Parathyroid adenoma (tissue), 2 donors: ENCODE data around the gene ZFHX3.

ENCODE experiments used
- H2AFZ ChIP-seq: fragments of 300-600 bp; sonication (generic); one replicate; pipeline ENCODE4 v1.7.0; 2017; ENCODE audit warnings: antibody characterized with exemption, mild to moderate bottlenecking
- H3K27ac ChIP-seq: fragments of 300-600 bp; sonication (generic); one replicate; pipeline ENCODE4 v1.7.0; 2017
- H3K27me3 ChIP-seq: fragments of 300-600 bp; sonication (generic); one replicate; pipeline ENCODE4 v1.7.0; 2017; ENCODE audit warnings: low read length; ENCODE audit not compliant: control insufficient read depth, insufficient read depth
- H3K36me3 ChIP-seq: fragments of 300-600 bp; sonication (generic); one replicate; pipeline ENCODE4 v1.7.0; 2017; ENCODE audit warnings: low read length; ENCODE audit not compliant: control insufficient read depth, insufficient read depth
- H3K4me1 ChIP-seq: fragments of 300-600 bp; sonication (generic); one replicate; pipeline ENCODE4 v1.7.0; 2017; ENCODE audit warnings: control low read depth
- H3K4me2 ChIP-seq: fragments of 300-600 bp; sonication (generic); one replicate; pipeline ENCODE4 v1.7.0; 2017; ENCODE audit warnings: low read length
- H3K4me3 ChIP-seq: fragments of 300-600 bp; sonication (generic); one replicate; pipeline ENCODE4 v1.7.0; 2017; ENCODE audit warnings: low read depth, low read length
- H3K79me2 ChIP-seq: fragments of 300-600 bp; sonication (generic); one replicate; pipeline ENCODE4 v1.7.0; 2017; ENCODE audit warnings: control low read depth
- H3K9ac ChIP-seq: fragments of 300-600 bp; sonication (generic); one replicate; pipeline ENCODE4 v1.7.0; 2017; ENCODE audit warnings: mild to moderate bottlenecking
- H3K9me3 ChIP-seq: fragments of 300-600 bp; sonication (generic); one replicate; pipeline ENCODE4 v1.7.0; 2017; ENCODE audit warnings: low read length; ENCODE audit not compliant: control insufficient read depth
- CTCF ChIP-seq: fragments of 300-600 bp; sonication (generic); IDR thresholded peaks from one replicate; pipeline ENCODE4 v1.7.0; 2017; ENCODE audit warnings: antibody characterized with exemption, mild to moderate bottlenecking
- donor health status: primary hyperparathyroidism.

The ZFHX3 gene

GRCh38 chr16:72794986-72795385, 252.9 kb downstream of the ZFHX3 start:
- no peak overlapping the region for H3K9ac ChIP-seq
- H3K36me3 ChIP-seq, result no peaks in the 10 kb centered on the region
- no peaks in the 10 kb centered on the region for H3K4me1 ChIP-seq
- peaks cover 2% of the 10 kb centered on the region for H3K79me2 ChIP-seq
- H3K4me2 ChIP-seq, result no peak overlapping the region
- no peaks in the 10 kb centered on the region for H3K9me3 ChIP-seq
- no peak overlapping the region for H3K4me3 ChIP-seq
- TF ChIP-seq CTCF, result no peak
- no peak overlapping the region for H2AFZ ChIP-seq
- no peak overlapping the region for H3K27ac ChIP-seq
- H3K27me3 ChIP-seq, result no peaks in the 10 kb centered on the region

GRCh38 chr16:72794319-72794718, 253.6 kb downstream of the ZFHX3 start:
- no peaks in the 10 kb centered on the region for H3K36me3 ChIP-seq
- no peaks in the 10 kb centered on the region for H3K9me3 ChIP-seq
- H3K9ac ChIP-seq, result no peak overlapping the region
- no peaks in the 10 kb centered on the region for H3K4me1 ChIP-seq
- no peak overlapping the region for H2AFZ ChIP-seq
- peaks cover 2% of the 10 kb centered on the region for H3K79me2 ChIP-seq
- TF ChIP-seq CTCF, result no peak
- H3K27ac ChIP-seq, result no peak overlapping the region
- H3K4me2 ChIP-seq, result no peak overlapping the region
- no peak overlapping the region for H3K4me3 ChIP-seq
- H3K27me3 ChIP-seq, result no peaks in the 10 kb centered on the region

- Histone ChIP-seq H3K4me2 (no peak overlapping the region), H3K27ac (no peak overlapping the region), H3K4me3 (no peak overlapping the region), H3K9me3 (no peaks in the 10 kb centered on the region), H3K9ac (no peak overlapping the region), H2AFZ (no peak overlapping the region), H3K36me3 (no peaks in the 10 kb centered on the region), H3K27me3 (no peaks in the 10 kb centered on the region), H3K79me2 (peaks cover 2% of the 10 kb centered on the region), H3K4me1 (no peaks in the 10 kb centered on the region)
- no peak for TF ChIP-seq CTCF
Measured at GRCh38 chr16:72793716-72794115, 254.2 kb downstream of the ZFHX3 start.

- TF ChIP-seq CTCF, result no peak
- Histone ChIP-seq H3K4me1 (no peaks in the 10 kb centered on the region), H3K4me3 (no peak overlapping the region), H3K36me3 (no peaks in the 10 kb centered on the region), H3K27ac (no peak overlapping the region), H3K79me2 (peaks cover 2% of the 10 kb centered on the region), H3K9ac (no peak overlapping the region), H3K4me2 (no peak overlapping the region), H3K9me3 (no peaks in the 10 kb centered on the region), H2AFZ (no peak overlapping the region), H3K27me3 (no peaks in the 10 kb centered on the region)
Measured at GRCh38 chr16:72793017-72793416, 254.9 kb downstream of the ZFHX3 start.

GRCh38 chr16:72791786-72792185, 256.1 kb downstream of the ZFHX3 start:
- peaks cover 2% of the 10 kb centered on the region for H3K79me2 ChIP-seq
- H3K4me2 ChIP-seq, result no peak overlapping the region
- no peaks in the 10 kb centered on the region for H3K4me1 ChIP-seq
- H3K4me3 ChIP-seq, result no peak overlapping the region
- H2AFZ ChIP-seq, result no peak overlapping the region
- no peak overlapping the region for H3K27ac ChIP-seq
- no peak for TF ChIP-seq CTCF
- H3K27me3 ChIP-seq, result no peaks in the 10 kb centered on the region
- no peaks in the 10 kb centered on the region for H3K36me3 ChIP-seq
- H3K9me3 ChIP-seq, result no peaks in the 10 kb centered on the region
- no peak overlapping the region for H3K9ac ChIP-seq
